ENCODE data around the gene CAMTA1.

The CAMTA1 gene

DNA sequence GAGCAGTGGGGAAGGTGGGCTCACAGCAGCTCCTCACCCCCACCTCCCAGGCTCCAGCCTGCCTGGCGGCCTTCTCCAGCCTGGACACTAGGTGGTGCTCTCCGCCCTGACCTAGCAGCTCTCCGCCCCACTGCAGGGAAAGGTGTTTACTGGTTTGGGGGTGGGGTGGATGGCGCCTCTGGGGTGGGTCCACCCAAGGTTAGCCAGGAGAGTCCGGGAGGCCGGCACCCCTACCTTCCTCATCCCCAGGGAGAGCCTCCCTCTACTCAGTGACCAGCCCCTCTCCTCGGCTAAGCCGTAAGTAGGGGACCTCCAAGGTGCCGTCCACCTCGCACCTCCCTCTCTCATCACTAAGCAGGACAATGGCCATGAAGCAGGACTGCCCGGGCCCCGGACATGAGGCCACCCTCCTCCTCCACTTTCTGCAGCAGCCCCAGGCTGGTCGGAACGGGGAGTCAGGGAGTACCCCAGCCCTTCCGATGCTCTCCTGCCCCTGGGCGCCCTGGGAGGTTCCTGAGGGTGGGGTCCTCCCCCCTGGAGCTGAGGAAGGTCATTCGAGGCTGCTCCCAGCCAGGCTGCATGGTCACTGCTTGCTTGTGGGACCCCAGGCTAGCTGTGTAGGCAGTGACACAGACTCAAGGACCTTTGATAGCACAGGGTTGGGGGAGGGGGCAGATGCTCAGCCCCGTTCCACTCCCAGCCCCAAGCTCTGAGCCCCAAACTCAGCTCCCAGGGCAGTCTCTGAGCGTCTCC is 884.5 kb downstream of the CAMTA1 start:
- no peak overlapping the region for H3K4me3 ChIP-seq (ENCODE audit: control insufficient read depth, low read depth, low read length)
- TF ChIP-seq, protein P1, sequence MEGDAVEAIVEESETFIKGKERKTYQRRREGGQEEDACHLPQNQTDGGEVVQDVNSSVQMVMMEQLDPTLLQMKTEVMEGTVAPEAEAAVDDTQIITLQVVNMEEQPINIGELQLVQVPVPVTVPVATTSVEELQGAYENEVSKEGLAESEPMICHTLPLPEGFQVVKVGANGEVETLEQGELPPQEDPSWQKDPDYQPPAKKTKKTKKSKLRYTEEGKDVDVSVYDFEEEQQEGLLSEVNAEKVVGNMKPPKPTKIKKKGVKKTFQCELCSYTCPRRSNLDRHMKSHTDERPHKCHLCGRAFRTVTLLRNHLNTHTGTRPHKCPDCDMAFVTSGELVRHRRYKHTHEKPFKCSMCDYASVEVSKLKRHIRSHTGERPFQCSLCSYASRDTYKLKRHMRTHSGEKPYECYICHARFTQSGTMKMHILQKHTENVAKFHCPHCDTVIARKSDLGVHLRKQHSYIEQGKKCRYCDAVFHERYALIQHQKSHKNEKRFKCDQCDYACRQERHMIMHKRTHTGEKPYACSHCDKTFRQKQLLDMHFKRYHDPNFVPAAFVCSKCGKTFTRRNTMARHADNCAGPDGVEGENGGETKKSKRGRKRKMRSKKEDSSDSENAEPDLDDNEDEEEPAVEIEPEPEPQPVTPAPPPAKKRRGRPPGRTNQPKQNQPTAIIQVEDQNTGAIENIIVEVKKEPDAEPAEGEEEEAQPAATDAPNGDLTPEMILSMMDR (conservative IDR thresholded peaks at IDR 0.05; ENCODE audit: control insufficient read depth, insufficient read depth, low read depth, low read length), result peak; percentile 70
- DNase-seq (ENCODE audit: low read depth), result peak; percentile 25

DNA sequence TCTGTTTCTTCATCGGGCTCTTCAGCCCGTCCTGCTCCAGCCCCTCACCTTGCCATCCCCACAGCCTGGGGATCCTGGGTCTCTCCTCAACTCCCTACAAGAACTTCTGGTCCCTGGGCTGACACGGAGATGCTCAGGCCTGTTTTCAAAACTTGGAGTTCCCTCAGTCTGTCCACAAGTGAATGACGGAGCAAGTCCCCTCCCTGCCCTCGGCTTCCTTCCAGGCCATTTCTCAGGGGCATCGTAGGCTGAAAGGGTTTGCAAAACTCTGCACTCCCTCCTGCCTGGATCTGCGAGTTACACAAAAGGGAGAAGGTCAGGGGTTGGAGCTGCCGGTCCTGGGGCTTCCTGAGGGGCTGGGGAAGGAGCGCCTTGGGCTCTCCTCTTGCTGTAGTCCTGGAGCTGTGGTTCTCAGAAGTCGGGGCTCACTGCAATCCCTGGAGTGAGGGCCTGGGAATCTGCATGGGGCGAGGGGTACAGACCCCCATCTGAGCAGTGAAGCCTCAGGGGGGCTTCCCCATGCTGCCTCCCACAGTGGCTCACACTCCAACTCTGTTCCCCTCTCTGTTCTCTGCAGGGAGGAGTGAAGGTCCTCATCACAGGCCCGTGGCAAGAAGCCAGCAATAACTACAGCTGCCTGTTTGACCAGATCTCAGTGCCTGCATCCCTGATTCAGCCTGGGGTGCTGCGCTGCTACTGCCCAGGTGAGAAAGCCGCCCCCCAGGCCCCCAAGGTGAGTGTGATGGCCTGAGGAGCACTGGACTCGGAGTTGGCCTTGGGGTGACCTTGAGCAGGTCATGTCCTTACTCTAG is 885.3 kb downstream of the CAMTA1 start:
- DNase-seq (ENCODE audit: low read depth), result peak; percentile 49
- TF ChIP-seq, protein P1 (conservative IDR thresholded peaks at IDR 0.05; ENCODE audit: control insufficient read depth, insufficient read depth, low read depth, low read length), result no peak
- H3K4me3 ChIP-seq (ENCODE audit: control insufficient read depth, low read depth, low read length), result no peak overlapping the region

DNA sequence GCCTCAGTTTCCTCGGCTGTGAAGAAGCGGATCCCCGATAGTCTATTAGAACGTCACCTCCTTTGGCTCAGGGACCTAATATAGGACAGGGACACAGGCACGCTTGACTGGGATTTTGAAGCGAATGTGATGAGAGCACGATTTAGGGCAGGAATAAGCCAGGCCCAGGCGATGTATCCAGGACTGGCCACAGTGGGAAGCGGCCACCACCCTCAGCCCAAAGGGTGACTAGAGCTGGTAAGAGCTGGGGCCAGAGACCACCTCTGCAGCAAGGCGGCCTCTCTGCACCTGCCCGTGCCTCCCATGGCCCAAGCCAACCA is 885.9 kb downstream of the CAMTA1 start:
- no peak overlapping the region for H3K4me3 ChIP-seq (ENCODE audit: control insufficient read depth, low read depth, low read length)
- DNase-seq (ENCODE audit: low read depth), result no peak
- TF ChIP-seq, protein P1 (conservative IDR thresholded peaks at IDR 0.05; ENCODE audit: control insufficient read depth, insufficient read depth, low read depth, low read length), result no peak

DNA sequence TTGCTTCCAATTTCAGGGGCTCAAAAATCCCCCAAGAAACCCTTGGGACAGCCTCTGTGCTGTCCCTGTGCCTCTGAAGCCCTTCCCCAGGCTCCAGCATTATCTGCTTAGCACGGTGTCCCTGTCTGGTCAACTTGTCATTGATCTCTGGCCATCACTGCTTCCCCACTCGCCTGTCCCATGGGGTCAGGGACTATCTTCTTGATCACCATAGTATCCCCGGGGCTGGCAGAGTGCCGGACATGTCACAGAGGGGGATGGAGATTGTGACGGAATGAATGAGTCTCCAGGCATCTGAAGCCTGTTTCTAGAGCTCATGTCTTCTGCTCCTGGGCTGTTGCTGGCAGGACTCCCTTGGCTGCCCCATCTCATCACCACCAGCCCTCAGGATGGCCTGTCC is 886.4 kb downstream of the CAMTA1 start:
- TF ChIP-seq, protein P1 (conservative IDR thresholded peaks at IDR 0.05; ENCODE audit: control insufficient read depth, insufficient read depth, low read depth, low read length), result no peak
- H3K4me3 ChIP-seq (ENCODE audit: control insufficient read depth, low read depth, low read length), result no peak overlapping the region
- DNase-seq (ENCODE audit: low read depth), result no peak

DNA sequence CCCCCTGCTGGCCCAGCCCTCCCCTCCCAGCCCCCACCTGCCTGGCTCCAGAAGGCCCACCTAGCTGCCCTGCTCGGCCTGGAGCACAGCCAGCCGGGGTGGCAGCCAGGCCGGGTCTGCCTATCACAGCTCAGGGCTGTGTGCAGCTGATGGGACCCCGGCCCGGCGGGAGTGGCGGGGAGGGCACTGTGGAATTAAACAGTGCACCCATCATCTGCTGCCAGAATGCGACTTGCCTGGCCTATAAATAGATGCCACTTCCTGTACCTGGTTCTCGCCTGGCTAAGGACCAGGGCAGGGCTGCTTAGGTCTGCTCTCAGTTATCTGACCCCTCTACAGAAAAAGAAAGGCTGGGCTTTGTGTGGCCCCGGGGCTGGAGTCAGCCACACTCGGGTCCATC is 887.6 kb downstream of the CAMTA1 start:
- TF ChIP-seq, protein P1 (conservative IDR thresholded peaks at IDR 0.05; ENCODE audit: control insufficient read depth, insufficient read depth, low read depth, low read length), result no peak
- H3K4me3 ChIP-seq (ENCODE audit: control insufficient read depth, low read depth, low read length), result no peak overlapping the region
- no peak for DNase-seq (ENCODE audit: low read depth)

DNA sequence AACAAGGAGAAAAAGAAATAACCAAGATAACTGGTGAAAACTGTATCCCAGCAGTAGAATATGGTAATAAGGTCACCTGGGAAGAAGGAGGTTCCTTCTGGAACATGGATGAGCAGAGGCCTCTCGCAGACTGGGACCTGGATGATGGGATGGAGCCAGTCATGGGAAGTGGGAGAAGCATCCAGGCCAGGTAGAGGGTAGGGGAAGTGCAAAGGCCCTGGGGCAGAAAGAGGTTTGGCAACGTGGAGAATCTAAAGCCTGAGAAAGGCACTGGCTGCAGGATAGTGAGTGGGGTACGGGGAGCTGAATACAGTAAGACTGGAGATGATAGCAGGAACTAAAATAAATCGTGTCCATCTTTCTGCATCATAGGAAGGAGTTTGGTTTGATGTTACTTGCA is 889.7 kb downstream of the CAMTA1 start:
- TF ChIP-seq, protein P1 (conservative IDR thresholded peaks at IDR 0.05; ENCODE audit: control insufficient read depth, insufficient read depth, low read depth, low read length), result no peak
- DNase-seq (ENCODE audit: low read depth), result no peak

More for the DNA sequence above, 889.7 kb downstream of the CAMTA1 start:
- no peak overlapping the region for H3K4me3 ChIP-seq (ENCODE audit: control insufficient read depth, low read depth, low read length)

All from fibroblast of mammary gland (primary cell).